GM10266 (cell line): ENCODE results near the gene VPS50.
"Not testable (repeated sequence)": the region's sequence is repeated elsewhere in the genome, so short reads cannot be mapped to it uniquely, and the experiment has no call there.

Experiments
- DNase-seq: peaks from one replicate; pipeline ENCODE4 v3.0.0; 2012; ENCODE audit errors: extremely low spot score
- CTCF ChIP-seq: IDR thresholded peaks from 2 replicates; pipeline ENCODE4 v1.5.1; 2012; ENCODE audit warnings: mild to moderate bottlenecking, low read depth; ENCODE audit not compliant: control insufficient read depth, insufficient read depth; ENCODE audit errors: missing control alignments

The VPS50 gene

DNA sequence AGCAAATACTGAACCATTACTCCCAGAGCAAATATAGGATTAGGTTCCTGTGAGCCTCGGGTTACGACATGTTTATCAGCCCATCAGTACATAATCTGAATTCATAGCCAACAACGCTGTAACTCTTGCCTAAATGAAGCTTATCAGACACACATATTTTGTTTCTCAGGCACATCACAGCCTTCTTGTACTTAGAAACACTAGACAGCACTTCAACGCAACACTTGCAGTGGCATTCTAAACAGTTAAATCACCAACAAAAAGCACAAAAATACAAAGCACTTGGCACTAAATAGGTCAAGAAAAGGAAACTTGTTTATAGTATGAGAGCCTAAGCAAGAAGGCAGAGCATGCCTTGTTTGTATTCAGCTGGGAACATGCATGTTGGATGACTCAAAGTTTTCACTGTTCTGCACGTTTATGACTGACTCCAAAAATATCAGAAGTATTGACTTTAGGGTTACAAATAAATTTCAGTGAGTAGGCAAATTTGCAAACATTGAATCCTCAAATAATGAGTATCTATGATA lies 75.0 kb downstream of the VPS50 start:
- no peak for DNase-seq
- no peak for TF ChIP-seq CTCF

DNA sequence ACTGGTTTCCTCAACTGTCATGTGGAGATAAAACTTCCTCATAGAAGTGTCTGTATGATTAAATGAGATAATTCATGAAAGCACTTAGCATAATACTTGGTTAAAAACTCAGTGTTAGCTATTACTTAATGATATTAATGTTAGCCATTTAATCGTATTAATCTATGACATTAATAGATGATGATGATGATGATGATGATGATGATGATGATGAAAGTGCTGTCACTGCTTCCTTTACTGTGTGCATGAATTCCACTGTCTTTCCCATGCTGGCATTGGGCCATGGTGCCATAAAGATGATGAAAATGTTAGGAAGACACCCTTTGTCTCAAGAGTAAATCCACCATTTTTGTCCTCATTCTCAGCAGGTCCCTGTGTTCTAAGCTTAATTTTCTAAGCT lies 75.8 kb downstream of the VPS50 start:
- DNase-seq, result no peak
- TF ChIP-seq CTCF, result no peak

DNA sequence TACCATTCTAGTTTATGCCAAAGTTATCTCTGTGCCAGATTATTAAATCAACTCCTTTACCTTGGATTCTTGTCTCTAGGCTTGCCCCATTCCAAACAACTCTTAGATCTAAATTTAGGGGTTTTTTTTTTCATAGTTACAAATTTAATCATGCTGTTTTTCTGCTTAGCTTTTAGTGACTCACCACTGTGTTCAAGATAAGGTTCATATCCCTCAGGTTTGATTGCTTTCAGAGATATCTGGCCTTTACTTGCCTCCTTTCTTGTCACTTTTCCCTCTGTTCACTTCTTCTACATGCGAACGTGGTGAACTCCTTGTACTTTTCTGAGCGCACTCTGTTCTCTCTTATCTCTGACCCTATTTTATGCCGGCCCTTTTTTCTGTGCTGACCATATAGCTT lies 78.2 kb downstream of the VPS50 start:
- no peak for DNase-seq
- TF ChIP-seq CTCF, result no peak

DNA sequence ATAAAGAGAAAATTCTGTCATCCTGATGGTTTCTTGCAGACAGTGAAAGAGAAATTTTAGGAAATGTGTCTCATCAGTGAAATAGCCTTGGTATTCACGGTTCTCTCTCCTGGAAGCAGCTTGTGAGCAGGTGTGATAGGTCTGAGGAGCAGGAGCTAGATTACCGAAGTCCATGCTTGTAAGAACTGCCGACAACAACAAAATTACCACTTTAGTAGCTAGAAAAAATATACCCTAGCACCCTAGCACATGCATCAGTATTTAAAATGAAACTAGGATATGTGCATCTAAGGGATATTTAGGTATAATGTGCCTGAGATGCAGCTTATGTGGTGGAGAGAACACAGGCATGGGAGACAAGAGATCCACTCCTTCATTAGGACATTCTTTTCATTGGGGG lies 82.3 kb downstream of the VPS50 start:
- no peak for TF ChIP-seq CTCF
- DNase-seq, result no peak

GRCh38 chr7:93315896-93316295 lies 83.7 kb downstream of the VPS50 start:
- no peak for DNase-seq
- TF ChIP-seq CTCF, result no peak

GRCh38 chr7:93316730-93317129 lies 84.6 kb downstream of the VPS50 start:
- DNase-seq, result no peak
- TF ChIP-seq CTCF, result no peak

- no peak for DNase-seq
- no peak for TF ChIP-seq CTCF
These were observed 88.7 kb downstream of the VPS50 start for GRCh38 chr7:93320887-93321286.

GRCh38 chr7:93326291-93326690 lies 94.1 kb downstream of the VPS50 start:
- DNase-seq, result not testable (repeated sequence)
